Measurements from ENCODE around the gene MAG.

DNA sequence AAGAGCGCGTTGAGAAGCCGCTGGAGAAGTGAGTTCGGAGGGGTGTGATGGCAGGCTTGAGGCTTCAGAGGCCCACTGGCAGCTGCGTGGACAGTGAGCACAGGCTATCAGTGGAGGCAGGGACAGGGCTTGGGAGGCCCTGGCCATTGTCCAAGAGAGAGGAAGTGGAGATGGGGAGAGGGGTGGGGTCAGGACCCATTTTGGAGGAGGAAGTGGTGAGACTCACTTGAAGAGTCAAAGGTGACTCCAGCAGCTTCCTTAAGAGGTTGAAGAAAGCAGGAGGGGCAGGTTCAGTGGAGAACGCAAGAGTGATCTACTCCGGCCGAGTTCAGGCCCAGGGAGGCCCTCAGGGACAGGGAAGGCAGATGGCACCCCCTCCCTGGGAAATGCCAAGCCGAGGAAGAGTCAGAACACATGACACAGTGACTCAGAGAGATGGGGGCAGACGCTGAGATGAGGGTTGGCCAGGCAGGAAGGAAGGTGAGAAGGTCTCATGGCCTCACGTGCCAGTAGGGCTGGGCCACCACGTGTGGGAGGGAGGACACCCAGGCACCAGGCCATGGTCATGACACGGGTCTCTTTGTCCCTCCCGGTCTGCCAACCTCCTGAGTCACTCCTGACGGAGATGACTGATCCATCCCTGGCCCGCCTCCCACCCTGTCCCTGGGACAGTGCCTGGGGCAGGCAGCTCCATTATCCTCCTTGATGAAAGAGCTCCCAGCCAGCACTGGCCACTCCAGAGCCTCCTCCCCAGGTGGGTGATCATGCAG is 26.9 kb downstream of the MAG start:
- no peak for TF ChIP-seq ZNF274 (IDR thresholded peaks at IDR 0.05; ENCODE audit: low read depth, low read length)
- no peak for TF ChIP-seq SUZ12 (IDR thresholded peaks at IDR 0.05; ENCODE audit: extremely low read depth, insufficient read depth, insufficient read length)
- no peak for TF ChIP-seq YY1 (IDR thresholded peaks at IDR 0.05; ENCODE audit: insufficient read depth, insufficient read length)

Measured in NT2/D1 (cell line).